Posterior cingulate gyrus (tissue), 11 donors: Measurements from ENCODE around the gene TNIP2.
"Not testable (repeated sequence)": the region's sequence is repeated elsewhere in the genome, so short reads cannot be mapped to it uniquely, and the experiment has no call there.

Experiments used
- DNase-seq, 10 donors: peaks; one replicate each; pipeline versions ENCODE4 v3.0.0 to v3.0.0-alpha.2; 2020 to 2021; ENCODE audit warnings: mixed read lengths in 3 of 10
- intact Hi-C: fragments of 100-400 bp; cut with DNase I; formaldehyde crosslinking; loops from one replicate; pipeline ENCODE4 v1.15.1; 2023

TNIP2 gene

GRCh38 chr4:2783790-2784189 is 27.7 kb upstream of the TNIP2 start:
- DNase-seq: no peak
- intact Hi-C loops: no loop called here

GRCh38 chr4:2781911-2782310 is 25.8 kb upstream of the TNIP2 start:
- intact Hi-C loops: no loop called here
- peak in 2 of 10 donors; percentile 5 to 16 for DNase-seq

- intact Hi-C loops: not testable (repeated sequence)
- peak in 2 of 10 donors; percentile 22 to 23 for DNase-seq
Observed at GRCh38 chr4:2780643-2781042, 24.5 kb upstream of the TNIP2 start.

GRCh38 chr4:2771264-2771663 is 15.1 kb upstream of the TNIP2 start:
- peak in 2 of 10 donors; percentile 12 to 13 for DNase-seq

GRCh38 chr4:2768921-2769336 is 12.8 kb upstream of the TNIP2 start:
- intact Hi-C loops: loop anchor here (10.0 kb wide), 1 partner anchor 166 kb away; no protein-coding TSS in a partner anchor

More at GRCh38 chr4:2771264-2771663, 15.1 kb upstream of the TNIP2 start:
- intact Hi-C loops: no loop called here

GRCh38 chr4:2768124-2768523 is 12.0 kb upstream of the TNIP2 start:
- intact Hi-C loops: loop anchor here (10.0 kb wide), 1 partner anchor 167 kb away; no protein-coding TSS in a partner anchor
- peak in 2 of 10 donors; percentile 39 to 45 for DNase-seq

More at GRCh38 chr4:2768921-2769336, 12.8 kb upstream of the TNIP2 start:
- peak in 3 of 10 donors; percentile 41 to 59 (median 46) for DNase-seq

- intact Hi-C loops: loop anchor here (10.0 kb wide), 1 partner anchor 167 kb away; no protein-coding TSS in a partner anchor
- DNase-seq: peak in 2 of 10 donors; percentile 69 to 78
Observed at GRCh38 chr4:2767705-2768074, 11.6 kb upstream of the TNIP2 start.

- intact Hi-C loops: loop anchor here (10.0 kb wide), 1 partner anchor 168 kb away; no protein-coding TSS in a partner anchor
- peak in 2 of 10 donors; percentile 58 to 70 for DNase-seq
Observed at GRCh38 chr4:2767046-2767704, 11.0 kb upstream of the TNIP2 start.

- intact Hi-C loops: loop anchor here (10.0 kb wide), 1 partner anchor 169 kb away; no protein-coding TSS in a partner anchor
- DNase-seq: peak in 2 of 10 donors; percentile 26 to 35
Observed at GRCh38 chr4:2765832-2766526, 9.8 kb upstream of the TNIP2 start.

- intact Hi-C loops: loop anchor here (10.0 kb wide), 1 partner anchor 171 kb away; no protein-coding TSS in a partner anchor
- DNase-seq: peak in 3 of 10 donors; percentile 29 to 80 (median 71)
Observed at GRCh38 chr4:2763511-2763967, 7.4 kb upstream of the TNIP2 start.

- DNase-seq: peak in 2 of 10 donors; percentile 46 to 82
- intact Hi-C loops: loop anchor here (10.0 kb wide), 1 partner anchor 172 kb away; no protein-coding TSS in a partner anchor
Observed at GRCh38 chr4:2762486-2763370, 6.6 kb upstream of the TNIP2 start.

- intact Hi-C loops: loop anchor here (10.0 kb wide), 1 partner anchor 173 kb away; no protein-coding TSS in a partner anchor
- DNase-seq: peak in 1 of 10 donors; percentile 74
Observed at GRCh38 chr4:2762048-2762447, 5.9 kb upstream of the TNIP2 start.

- DNase-seq: peak in 2 of 10 donors; percentile 54 to 67
- intact Hi-C loops: loop anchor here (10.0 kb wide), 1 partner anchor 174 kb away; no protein-coding TSS in a partner anchor
Observed at GRCh38 chr4:2761035-2761923, 5.1 kb upstream of the TNIP2 start.

- intact Hi-C loops: loop anchor here (5.0 kb wide), 1 partner anchor 220 kb away; the partner anchor contains the start of gene FAM193A
- DNase-seq: peak in 2 of 10 donors; percentile 39 to 52
Observed at GRCh38 chr4:2757426-2757825, 1.3 kb upstream of the TNIP2 start.

GRCh38 chr4:2756691-2757350 is 685 bp upstream of the TNIP2 start:
- peak in 2 of 10 donors; percentile 30 to 67 for DNase-seq
- intact Hi-C loops: loop anchor here (5.0 kb wide), 1 partner anchor 220 kb away; the partner anchor contains the start of gene FAM193A

GRCh38 chr4:2754848-2755819 is 1.0 kb downstream of the TNIP2 start:
- peak in 2 of 10 donors; percentile 44 to 64 for DNase-seq

GRCh38 chr4:2753436-2753835 is 2.7 kb downstream of the TNIP2 start:
- intact Hi-C loops: no loop called here
- peak in 2 of 10 donors; percentile 8 to 22 for DNase-seq

More at GRCh38 chr4:2754848-2755819, 1.0 kb downstream of the TNIP2 start:
- intact Hi-C loops: loop anchor here (5.0 kb wide), 1 partner anchor 218 kb away; the partner anchor contains the start of gene FAM193A
